ENCODE results near the gene CUEDC2. TPM values are rescaled to one million over a fixed set of nuclear protein-coding genes. Genes with fewer than 3 reads are reported as not detected.

CUEDC2 gene
- total and polyA plus RNA-seq, 3 donors from 2014 or later, result 49.0 to 76.0 (median 70.5) TPM

DNA sequence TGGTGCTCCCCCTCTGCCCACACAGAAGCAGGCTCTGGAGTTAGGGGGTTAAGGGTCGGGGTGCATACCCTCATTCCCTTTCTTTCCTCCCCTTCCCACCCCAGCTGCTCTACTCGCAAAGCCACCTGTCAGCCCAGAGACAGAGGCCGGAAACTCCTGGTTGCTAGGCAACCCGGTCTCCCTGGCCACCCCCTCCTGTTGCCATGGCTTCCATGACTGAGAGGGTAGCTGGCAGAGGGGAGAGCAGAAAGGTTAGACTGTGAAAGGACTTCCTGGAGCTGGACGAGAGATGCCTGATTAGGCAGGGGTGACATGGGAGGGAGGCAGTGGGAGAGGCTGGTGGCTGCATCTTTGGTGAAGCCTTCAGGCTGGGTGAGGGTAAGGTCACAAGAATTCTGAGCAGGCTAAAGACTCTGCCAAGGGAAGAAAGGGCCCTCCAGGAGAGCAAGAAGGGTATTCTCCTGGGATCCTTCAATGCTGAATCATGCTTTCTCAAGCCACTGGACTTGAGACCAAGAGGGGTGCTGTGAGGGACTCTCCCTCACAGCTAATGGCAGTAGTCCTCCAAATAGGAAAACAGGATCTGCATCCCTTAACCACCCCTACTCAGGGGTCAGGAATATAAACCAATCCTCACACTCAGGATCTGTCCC is 19.2 kb downstream of the CUEDC2 start:
- 28 to 51% methylated on average over 5 of the region's 5 CpGs for WGBS, 2 donors
- Histone ChIP-seq H3K4me1 (peaks cover 8% of the 10 kb centered on the region), H3K27me3 (no peaks in the 10 kb centered on the region), H3K27ac (no peak overlapping the region), H3K9me3 (no peaks in the 10 kb centered on the region), H3K4me3 (no peak overlapping the region), H3K36me3 (ENCODE audit: low read depth, missing control alignments) (no peaks in the 10 kb centered on the region)
- no peak for DNase-seq
- intact Hi-C loops (cut with DNase I; ENCODE audit: low total_unique reads), result no loop called here
- TF ChIP-seq POLR2A (IDR thresholded peaks at IDR 0.05), result no peak
- TF ChIP-seq, protein P1, sequence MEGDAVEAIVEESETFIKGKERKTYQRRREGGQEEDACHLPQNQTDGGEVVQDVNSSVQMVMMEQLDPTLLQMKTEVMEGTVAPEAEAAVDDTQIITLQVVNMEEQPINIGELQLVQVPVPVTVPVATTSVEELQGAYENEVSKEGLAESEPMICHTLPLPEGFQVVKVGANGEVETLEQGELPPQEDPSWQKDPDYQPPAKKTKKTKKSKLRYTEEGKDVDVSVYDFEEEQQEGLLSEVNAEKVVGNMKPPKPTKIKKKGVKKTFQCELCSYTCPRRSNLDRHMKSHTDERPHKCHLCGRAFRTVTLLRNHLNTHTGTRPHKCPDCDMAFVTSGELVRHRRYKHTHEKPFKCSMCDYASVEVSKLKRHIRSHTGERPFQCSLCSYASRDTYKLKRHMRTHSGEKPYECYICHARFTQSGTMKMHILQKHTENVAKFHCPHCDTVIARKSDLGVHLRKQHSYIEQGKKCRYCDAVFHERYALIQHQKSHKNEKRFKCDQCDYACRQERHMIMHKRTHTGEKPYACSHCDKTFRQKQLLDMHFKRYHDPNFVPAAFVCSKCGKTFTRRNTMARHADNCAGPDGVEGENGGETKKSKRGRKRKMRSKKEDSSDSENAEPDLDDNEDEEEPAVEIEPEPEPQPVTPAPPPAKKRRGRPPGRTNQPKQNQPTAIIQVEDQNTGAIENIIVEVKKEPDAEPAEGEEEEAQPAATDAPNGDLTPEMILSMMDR (IDR thresholded peaks at IDR 0.05), result no peak

- Histone ChIP-seq H3K27ac (no peak overlapping the region), H3K27me3 (no peaks in the 10 kb centered on the region), H3K4me1 (peaks cover 10% of the 10 kb centered on the region), H3K9me3 (no peaks in the 10 kb centered on the region), H3K36me3 (ENCODE audit: low read depth, missing control alignments) (no peaks in the 10 kb centered on the region), H3K4me3 (no peak overlapping the region)
- TF ChIP-seq, protein P1 (IDR thresholded peaks at IDR 0.05), result no peak
- TF ChIP-seq POLR2A (IDR thresholded peaks at IDR 0.05), result no peak
- intact Hi-C loops (cut with DNase I; ENCODE audit: low total_unique reads), result no loop called here
- DNase-seq, result no peak
- WGBS, 2 donors, result 84 to 90% methylated on average over 9 to 10 of the region's 10 CpGs
These were observed 20.1 kb downstream of the CUEDC2 start for GRCh38 chr10:102412293-102412692.

DNA sequence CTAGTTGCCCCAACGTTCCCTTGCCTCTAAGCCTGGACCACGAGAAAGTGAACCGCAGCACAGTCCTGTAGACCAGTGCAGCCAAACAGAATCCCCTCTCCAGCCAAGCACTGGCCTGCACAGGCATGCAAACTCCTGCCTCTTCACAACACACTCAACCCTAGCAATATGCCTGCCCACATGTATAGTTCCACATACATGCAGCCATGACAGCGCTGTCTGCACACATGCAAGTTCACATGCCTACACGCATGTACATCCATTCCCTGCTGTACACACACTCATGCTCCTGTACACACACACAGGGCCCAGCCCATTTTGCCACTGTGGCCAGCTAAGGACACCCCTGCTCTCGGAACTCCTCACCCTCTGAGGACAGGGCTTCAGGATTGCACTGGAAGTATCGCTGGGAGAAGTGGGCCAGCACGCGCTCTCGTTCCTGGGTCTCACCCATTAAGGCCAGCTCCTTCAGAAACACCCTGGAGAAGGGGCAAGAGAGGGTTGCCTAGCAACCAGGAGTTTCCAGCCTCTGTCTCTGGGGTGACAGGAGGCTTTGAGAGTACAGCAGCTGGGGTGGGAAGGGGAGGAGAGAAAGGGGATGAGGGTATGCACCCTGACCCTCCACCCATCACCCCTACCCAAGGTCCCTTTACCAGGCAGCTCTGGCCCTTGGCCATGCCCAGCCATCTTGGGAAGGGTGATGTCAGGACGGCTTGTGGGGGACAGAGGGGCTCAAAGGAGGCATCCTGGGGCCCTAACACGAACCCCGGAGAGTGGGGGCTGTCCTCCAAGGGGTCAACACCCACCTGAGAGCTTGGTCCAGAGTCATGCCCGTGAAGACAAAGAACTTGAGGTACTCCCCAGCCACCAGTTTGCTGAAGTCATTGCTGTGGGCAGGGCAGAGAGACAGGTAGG is 20.8 kb downstream of the CUEDC2 start:
- H3K4me1 ChIP-seq, result peaks cover 10% of the 10 kb centered on the region
- no peaks in the 10 kb centered on the region for H3K9me3 ChIP-seq
- TF ChIP-seq, protein P1 (IDR thresholded peaks at IDR 0.05), result no peak
- TF ChIP-seq POLR2A (IDR thresholded peaks at IDR 0.05), result no peak
- no peak for DNase-seq
- H3K27ac ChIP-seq, result no peak overlapping the region
- no peak overlapping the region for H3K4me3 ChIP-seq
- 59 to 75% methylated on average over 5 to 14 of the region's 14 CpGs for WGBS, 2 donors
- H3K27me3 ChIP-seq, result no peaks in the 10 kb centered on the region
- H3K36me3 ChIP-seq (ENCODE audit: low read depth, missing control alignments), result no peaks in the 10 kb centered on the region
- intact Hi-C loops (cut with DNase I; ENCODE audit: low total_unique reads), result no loop called here

- WGBS, 2 donors, result 0 to 3% methylated on average over 10 to 48 of the region's 48 CpGs
- H3K9me3 ChIP-seq, result no peaks in the 10 kb centered on the region
- H3K36me3 ChIP-seq (ENCODE audit: low read depth, missing control alignments), result no peaks in the 10 kb centered on the region
- H3K4me3 ChIP-seq, result peak overlapping the region; percentile 19 to 56
- peaks cover 10% of the 10 kb centered on the region for H3K4me1 ChIP-seq
- peak; percentile 56 for DNase-seq
- intact Hi-C loops (cut with DNase I; ENCODE audit: low total_unique reads), result no loop called here
- peak overlapping the region; percentile 47 to 56 for H3K27ac ChIP-seq
- no peaks in the 10 kb centered on the region for H3K27me3 ChIP-seq
- TF ChIP-seq, protein P1 (IDR thresholded peaks at IDR 0.05), result no peak
- no peak for TF ChIP-seq POLR2A (IDR thresholded peaks at IDR 0.05)
These were observed 21.8 kb downstream of the CUEDC2 start for GRCh38 chr10:102410429-102411073.

All from testis (tissue), 3 donors.